ENCODE results near the gene RFTN1.

DNA sequence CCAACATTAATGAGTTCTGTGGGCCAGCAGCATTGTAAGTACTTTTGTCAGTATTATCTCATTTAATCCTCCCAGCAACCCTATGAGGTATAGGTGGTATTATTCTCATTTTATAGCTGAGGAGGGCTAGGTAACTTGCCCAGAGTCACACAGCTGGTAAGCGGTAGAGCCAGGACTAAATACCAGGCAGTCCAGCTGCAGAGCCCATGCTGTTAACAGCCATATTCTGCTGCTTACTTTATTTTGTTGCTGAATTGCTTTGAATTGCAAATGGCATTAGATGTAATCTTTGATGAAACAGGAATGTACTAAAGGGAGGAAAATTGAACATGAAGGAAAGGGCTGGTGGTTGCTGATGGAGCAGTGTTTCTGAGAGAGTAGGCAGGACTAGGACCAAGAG, 228.9 kb downstream of the RFTN1 start:
- TF ChIP-seq POLR2A (IDR thresholded peaks at IDR 0.05), result no peak
- TF ChIP-seq, protein P1, sequence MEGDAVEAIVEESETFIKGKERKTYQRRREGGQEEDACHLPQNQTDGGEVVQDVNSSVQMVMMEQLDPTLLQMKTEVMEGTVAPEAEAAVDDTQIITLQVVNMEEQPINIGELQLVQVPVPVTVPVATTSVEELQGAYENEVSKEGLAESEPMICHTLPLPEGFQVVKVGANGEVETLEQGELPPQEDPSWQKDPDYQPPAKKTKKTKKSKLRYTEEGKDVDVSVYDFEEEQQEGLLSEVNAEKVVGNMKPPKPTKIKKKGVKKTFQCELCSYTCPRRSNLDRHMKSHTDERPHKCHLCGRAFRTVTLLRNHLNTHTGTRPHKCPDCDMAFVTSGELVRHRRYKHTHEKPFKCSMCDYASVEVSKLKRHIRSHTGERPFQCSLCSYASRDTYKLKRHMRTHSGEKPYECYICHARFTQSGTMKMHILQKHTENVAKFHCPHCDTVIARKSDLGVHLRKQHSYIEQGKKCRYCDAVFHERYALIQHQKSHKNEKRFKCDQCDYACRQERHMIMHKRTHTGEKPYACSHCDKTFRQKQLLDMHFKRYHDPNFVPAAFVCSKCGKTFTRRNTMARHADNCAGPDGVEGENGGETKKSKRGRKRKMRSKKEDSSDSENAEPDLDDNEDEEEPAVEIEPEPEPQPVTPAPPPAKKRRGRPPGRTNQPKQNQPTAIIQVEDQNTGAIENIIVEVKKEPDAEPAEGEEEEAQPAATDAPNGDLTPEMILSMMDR (IDR thresholded peaks at IDR 0.05), result no peak

All from testis (tissue), 2 donors.